ENCODE results near the gene SH2D3A.
"Not testable (repeated sequence)": the region's sequence is repeated elsewhere in the genome, so short reads cannot be mapped to it uniquely, and the experiment has no call there.

Gene SH2D3A

GRCh38 chr19:6761053-6761676 lies 6.1 kb downstream of the SH2D3A start:
- DNase-seq (ENCODE audit: low read depth) = no peak

DNA sequence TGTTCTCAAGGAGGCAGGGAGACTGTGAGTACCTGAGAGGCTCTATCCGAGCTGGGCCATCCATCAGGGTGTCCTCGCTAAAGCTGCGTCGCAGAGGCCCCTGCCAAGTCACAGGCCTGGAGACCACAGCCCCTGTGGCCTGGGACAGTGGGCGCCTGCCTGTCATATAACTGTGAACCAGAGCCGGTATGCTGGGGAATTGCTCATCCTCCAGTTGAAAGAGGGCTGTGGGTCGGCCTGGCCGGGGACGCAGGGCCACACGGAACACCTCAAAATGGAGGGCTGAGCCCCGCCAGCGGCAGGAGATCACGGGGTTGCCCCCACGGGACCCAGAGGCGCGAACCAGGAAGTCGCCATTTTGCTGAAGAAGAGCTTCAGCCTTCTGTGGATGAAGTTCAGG lies 6.6 kb downstream of the SH2D3A start:
- no peak for DNase-seq (ENCODE audit: low read depth)

DNA sequence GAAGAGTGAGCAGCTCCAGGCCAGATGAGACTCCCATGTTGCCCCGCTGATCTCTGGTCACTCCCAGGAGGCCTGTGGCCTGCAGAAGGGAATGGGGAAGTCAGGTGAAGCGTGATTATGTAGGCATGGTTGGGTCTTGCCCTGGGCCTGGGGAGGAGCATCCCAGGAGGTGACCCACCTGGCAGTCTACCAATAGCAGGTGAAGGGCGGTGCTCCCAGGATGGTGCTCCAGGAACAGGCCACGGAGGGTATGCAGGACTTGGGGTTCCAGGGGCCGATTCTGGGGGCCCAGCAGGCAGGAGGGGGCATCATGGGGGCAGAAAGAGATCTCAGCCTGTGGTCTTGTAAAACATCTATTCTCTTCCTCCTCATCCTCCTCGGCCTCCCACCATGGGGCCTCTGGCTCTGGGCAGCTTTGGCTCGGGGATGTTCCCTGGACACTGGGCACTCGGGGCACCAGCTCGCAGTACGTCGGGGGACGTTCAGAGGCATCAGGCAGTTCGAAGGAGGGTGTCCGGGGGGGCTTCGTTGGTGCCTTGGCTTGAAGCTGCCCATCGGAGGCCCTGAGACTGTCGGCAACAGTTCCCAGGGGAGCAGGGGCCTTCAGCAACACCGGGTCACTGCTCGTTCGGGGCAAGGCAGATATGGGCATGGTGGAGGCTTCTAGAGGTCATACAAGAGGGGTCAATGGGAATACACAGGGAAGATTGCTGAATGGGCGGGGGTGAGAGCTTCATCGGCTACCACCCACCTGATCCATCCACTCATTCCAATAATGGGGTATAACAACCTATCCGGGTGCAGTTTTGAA lies 12.4 kb downstream of the SH2D3A start:
- DNase-seq (ENCODE audit: low read depth) = no peak

GRCh38 chr19:6754136-6754535 lies 13.1 kb downstream of the SH2D3A start:
- DNase-seq (ENCODE audit: low read depth) = no peak

DNA sequence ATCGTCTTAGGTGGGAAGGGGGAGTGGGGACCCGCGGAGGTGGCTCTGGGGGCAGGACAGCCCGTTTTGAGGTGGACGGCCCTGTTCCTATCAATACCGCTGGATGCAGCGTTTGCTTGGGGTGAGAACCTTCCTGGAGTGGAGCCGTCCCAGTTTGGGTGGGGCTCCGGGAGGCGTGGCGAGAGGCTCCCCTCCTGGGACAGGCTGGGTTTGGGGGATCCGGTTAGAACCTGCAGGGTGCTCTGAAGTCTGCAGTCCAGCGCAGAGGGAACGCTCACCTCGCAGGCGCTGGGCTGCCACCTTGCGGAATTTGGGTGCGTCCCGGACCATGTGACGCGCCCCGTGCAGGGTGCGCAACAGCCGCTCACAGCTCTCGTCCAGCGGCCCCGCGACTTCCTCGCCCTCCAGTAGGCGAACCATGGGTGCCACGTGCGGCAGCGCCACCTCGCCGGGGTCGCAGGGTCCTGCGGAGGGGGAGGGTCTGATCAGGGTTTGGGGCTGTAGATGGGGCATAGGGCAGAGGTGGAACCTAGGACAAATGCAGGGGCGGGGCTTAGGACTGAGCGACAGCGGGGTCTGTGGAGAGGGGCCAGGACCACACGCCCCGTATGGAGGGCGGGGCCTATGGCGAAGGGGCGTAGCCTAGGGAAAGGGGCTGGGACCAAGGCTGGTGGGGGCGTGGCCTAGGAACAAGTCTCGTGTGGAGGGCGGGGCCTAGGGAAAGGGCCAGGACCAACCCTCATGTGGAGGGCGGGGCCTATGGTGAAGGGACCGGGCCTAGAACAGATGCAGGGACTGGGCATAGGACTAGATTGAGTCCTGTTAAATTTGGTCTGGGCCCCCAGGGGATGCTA lies 13.8 kb downstream of the SH2D3A start:
- DNase-seq (ENCODE audit: low read depth) = no peak

- no peak for DNase-seq (ENCODE audit: low read depth)
These were observed 14.7 kb downstream of the SH2D3A start for GRCh38 chr19:6752256-6753177.

- DNase-seq (ENCODE audit: low read depth) = no peak
These were observed 16.0 kb downstream of the SH2D3A start for GRCh38 chr19:6751189-6751588.

DNA sequence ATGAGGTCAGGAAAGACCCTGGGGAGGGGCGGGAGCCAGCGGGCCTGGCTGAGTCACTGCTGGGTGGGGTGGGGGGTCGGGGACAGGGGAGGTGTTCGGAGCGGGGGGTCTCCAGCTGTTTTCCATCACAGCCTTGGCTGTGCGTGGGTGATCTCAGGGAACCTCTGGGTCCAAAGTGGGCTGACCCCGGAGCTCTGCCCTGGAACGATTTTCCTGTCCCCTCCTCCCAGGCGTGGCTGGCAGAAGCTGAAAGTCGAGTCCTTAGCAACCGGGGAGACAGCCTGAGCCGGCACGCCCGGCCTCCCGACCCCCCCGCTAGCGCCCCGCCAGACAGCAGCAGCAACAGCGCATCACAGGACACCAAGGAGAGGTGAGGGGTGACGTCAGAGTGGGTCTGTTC lies 17.2 kb downstream of the SH2D3A start:
- DNase-seq (ENCODE audit: low read depth) = no peak

DNA sequence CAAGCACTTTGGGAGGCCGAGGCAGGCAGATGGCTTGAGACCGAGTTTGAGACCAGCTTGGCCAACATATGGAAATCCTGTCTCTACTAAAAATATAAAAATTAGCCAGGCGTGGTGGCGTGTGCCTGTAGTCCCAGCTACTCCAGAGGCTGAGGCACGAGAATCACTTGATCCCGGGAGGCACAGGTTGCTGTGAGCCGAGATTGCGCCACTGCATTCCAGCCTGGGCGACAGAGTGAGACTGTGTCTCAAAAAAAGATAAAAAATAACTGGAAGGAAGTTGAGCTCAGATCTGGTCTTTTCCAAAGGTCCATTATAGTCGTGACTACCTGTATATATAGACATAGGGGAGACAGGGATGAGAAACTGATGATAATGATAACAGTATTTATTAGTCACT lies 18.7 kb downstream of the SH2D3A start:
- DNase-seq (ENCODE audit: low read depth) = not testable (repeated sequence)

- no peak for DNase-seq (ENCODE audit: low read depth)
These were observed 21.3 kb downstream of the SH2D3A start for GRCh38 chr19:6745965-6746364.

GRCh38 chr19:6744381-6745301 lies 22.6 kb downstream of the SH2D3A start:
- peak; percentile 63 for DNase-seq (ENCODE audit: low read depth)

- no peak for DNase-seq (ENCODE audit: low read depth)
These were observed 23.4 kb downstream of the SH2D3A start for GRCh38 chr19:6743714-6744380.

DNA sequence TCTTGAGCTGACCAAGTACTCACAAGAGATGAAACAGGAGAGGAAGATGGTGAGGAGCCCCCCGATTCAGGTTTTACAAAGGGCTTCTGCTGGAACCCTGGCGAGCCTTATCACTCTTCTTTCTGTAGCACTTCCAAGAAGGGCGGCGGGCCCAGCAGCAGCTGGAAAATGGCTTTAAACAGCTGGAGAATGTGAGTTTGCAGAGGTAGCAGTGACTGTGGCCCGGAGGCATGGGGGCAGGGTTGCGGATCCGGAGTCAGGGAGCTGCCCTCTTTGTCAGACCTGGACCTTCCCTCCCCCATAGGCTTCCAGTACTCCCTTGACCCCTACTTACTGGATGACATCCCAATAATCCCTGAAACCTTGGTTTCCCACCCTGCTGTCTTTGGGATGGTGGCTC lies 24.2 kb downstream of the SH2D3A start:
- DNase-seq (ENCODE audit: low read depth) = no peak

DNA sequence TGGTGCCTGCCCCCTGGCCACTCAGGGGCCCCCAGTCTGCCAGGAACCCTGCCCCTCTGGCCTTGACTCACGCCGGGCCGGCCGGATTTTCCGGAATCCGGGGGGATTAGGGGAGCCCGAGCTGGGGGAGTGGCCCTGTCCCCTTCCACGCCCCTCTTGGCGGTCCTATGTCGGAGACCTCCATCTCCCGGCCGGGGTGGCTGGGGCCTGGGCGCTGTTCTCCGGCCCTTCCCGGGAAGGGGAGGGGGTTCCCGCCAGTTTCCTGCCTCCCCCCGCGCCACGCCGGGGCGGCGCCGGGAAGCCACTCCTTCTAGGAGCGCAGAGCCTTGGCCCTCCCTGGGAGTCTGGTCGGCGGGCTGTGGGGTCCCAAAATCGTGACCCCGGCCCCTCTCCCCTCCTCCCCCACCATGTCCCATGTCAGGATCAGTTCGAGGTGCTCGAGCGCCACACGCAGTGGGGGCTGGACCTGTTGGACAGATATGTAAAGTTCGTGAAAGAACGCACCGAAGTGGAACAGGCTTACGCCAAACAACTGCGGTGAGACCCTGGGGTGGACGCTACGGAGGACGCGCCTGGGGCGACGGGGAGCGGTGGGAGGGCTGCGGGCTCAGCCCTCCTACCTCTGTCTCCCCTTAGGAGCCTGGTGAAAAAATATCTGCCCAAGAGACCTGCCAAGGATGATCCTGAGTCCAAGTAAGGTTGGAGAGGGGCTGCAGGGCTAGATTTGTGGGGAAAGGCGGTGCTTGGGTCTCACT lies 26.5 kb downstream of the SH2D3A start:
- DNase-seq (ENCODE audit: low read depth) = no peak

DNA sequence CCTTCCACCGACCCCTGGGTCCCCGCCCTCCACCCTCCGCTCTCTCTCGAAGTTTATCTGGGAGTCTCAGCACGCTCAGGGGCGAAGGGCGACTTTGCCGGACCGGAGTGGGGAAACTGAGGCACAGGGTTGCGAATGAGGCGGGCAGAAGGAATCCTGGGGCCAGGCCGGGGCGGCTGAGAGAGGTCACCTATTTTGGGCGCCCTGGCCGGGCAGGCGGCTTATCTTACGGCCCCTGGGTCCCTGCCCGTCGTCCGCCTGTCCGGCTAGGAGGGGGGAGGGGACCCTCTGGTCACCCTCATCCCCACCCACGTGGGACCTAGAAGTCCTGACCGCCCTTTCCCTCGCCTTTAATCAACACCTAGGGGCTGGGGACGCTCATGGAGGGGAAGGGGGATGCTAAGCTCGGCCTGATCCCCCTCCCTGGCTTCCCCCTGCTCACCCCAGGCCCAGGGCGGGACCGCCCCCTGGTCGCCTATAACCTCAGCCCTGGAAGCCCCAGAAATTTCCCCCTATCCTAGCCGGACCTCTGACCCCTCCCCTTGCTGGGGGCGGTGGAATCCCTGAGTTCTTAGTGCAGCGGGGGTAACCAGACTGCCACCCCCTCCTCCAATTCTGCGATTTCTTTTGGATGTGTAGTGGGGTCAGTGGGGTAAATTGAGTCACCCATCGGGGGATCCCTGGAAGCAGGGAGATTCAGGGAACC lies 27.2 kb downstream of the SH2D3A start:
- no peak for DNase-seq (ENCODE audit: low read depth)

DNA sequence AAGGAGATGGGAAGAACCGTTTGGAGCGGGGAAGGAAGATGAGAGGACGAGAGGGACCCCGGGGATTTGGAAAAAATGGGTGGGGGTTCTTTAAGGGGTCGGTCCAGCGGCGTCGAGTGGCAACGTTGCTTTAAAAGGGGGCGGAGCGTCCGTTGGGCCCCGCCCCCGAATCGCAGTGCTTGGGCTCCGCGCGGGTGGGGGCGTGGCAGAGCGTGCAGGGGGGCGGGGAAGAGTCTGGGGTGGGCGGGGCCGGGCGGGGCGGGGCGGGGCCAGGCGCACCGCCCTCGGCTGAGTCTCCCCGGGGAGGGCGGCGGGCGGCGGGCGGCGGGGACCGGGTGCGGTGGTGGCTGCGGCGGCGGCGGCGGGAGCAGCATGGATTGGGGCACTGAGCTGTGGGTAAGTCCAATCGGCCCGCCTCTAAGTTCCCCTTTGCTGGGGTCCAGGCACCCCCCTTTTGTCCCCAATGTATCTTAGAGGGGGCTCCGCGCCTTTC lies 27.8 kb downstream of the SH2D3A start, which contains the start of gene TRIP10:
Gene TRIP10 (plus strand): TSS at position 291 of the 493 bp plus-strand sequence. CDS start 82 bp downstream, at position 373.
- DNase-seq (ENCODE audit: low read depth) = no peak

GRCh38 chr19:6738787-6739389 lies 28.3 kb downstream of the SH2D3A start:
- DNase-seq (ENCODE audit: low read depth) = no peak

Measured in GM04503 (cell line).